GM19372 (cell line): ENCODE data around the gene DGKH.
"Not testable (repeated sequence)": the region's sequence is repeated elsewhere in the genome, so short reads cannot be mapped to it uniquely, and the experiment has no call there.

Experiments used
- ATAC-seq: cut with Tn5 transposase; IDR thresholded peaks from one replicate; pipeline ENCODE4 v1.9.1; 2021; ENCODE audit warnings: mild to moderate bottlenecking, low read depth, moderate library complexity; ENCODE audit not compliant: unreplicated experiment

DGKH gene

GRCh38 chr13:42153199-42154113 is 105.0 kb downstream of the DGKH start:
- ATAC-seq, result no peak

- ATAC-seq, result no peak
Observed at GRCh38 chr13:42155251-42155650, 106.8 kb downstream of the DGKH start.

- ATAC-seq, result not testable (repeated sequence)
Observed at GRCh38 chr13:42163338-42163737, 114.9 kb downstream of the DGKH start.

- ATAC-seq, result not testable (repeated sequence)
Observed at GRCh38 chr13:42163910-42164309, 115.5 kb downstream of the DGKH start.

GRCh38 chr13:42164557-42165125 is 116.2 kb downstream of the DGKH start:
- ATAC-seq, result no peak

GRCh38 chr13:42168496-42168895 is 120.0 kb downstream of the DGKH start:
- ATAC-seq, result no peak

- ATAC-seq, result no peak
Observed at GRCh38 chr13:42170029-42170428, 121.6 kb downstream of the DGKH start.

GRCh38 chr13:42173789-42174343 is 125.4 kb downstream of the DGKH start:
- ATAC-seq, result no peak

- no peak for ATAC-seq
Observed at GRCh38 chr13:42174344-42175162, 126.1 kb downstream of the DGKH start.

GRCh38 chr13:42176294-42176693 is 127.8 kb downstream of the DGKH start:
- ATAC-seq, result no peak

- no peak for ATAC-seq
Observed at GRCh38 chr13:42177189-42177588, 128.7 kb downstream of the DGKH start.

- no peak for ATAC-seq
Observed at GRCh38 chr13:42181381-42181953, 133.0 kb downstream of the DGKH start.

GRCh38 chr13:42189061-42189460 is 140.6 kb downstream of the DGKH start:
- no peak for ATAC-seq

GRCh38 chr13:42190529-42190928 is 142.1 kb downstream of the DGKH start:
- no peak for ATAC-seq

GRCh38 chr13:42211704-42212464 is 163.4 kb downstream of the DGKH start:
- no peak for ATAC-seq

GRCh38 chr13:42214446-42214845 is 166.0 kb downstream of the DGKH start:
- no peak for ATAC-seq

GRCh38 chr13:42215578-42216421 is 167.4 kb downstream of the DGKH start:
- ATAC-seq, result no peak

- no peak for ATAC-seq
Observed at GRCh38 chr13:42216422-42216735, 167.9 kb downstream of the DGKH start.

GRCh38 chr13:42218576-42218975 is 170.1 kb downstream of the DGKH start:
- ATAC-seq, result no peak
